Dedifferentiated amniotic fluid mesenchymal stem cell (primary cell): Measurements from ENCODE around the gene CHRNE.

Experiments
- DNase-seq: peaks from one replicate; pipeline ENCODE4 v3.0.0-alpha.2; 2016; ENCODE audit errors: extremely low spot score

CHRNE gene

GRCh38 chr17:4854111-4854681 is 48.7 kb downstream of the CHRNE start:
- DNase-seq: no peak

- DNase-seq: no peak
Measured at GRCh38 chr17:4853208-4853671, 49.7 kb downstream of the CHRNE start.

GRCh38 chr17:4852567-4853207 is 50.2 kb downstream of the CHRNE start:
- no peak for DNase-seq

- DNase-seq: no peak
Measured at GRCh38 chr17:4851084-4851483, 51.8 kb downstream of the CHRNE start.

GRCh38 chr17:4850246-4850645 is 52.7 kb downstream of the CHRNE start:
- no peak for DNase-seq

GRCh38 chr17:4849011-4849536 is 53.8 kb downstream of the CHRNE start:
- DNase-seq: peak; percentile 90
